NCI-H2227 (cell line): ENCODE results near the gene GATA2.

Experiments used
- DNase-seq: peaks from one replicate; lab custom pipeline; 2025; ENCODE audit not compliant: unreplicated experiment; lab: John Stamatoyannopoulos, UW

GATA2 gene

GRCh38 chr3:128458746-128459460 lies 34.1 kb downstream of the GATA2 start:
- peak; percentile 49 for DNase-seq

DNA sequence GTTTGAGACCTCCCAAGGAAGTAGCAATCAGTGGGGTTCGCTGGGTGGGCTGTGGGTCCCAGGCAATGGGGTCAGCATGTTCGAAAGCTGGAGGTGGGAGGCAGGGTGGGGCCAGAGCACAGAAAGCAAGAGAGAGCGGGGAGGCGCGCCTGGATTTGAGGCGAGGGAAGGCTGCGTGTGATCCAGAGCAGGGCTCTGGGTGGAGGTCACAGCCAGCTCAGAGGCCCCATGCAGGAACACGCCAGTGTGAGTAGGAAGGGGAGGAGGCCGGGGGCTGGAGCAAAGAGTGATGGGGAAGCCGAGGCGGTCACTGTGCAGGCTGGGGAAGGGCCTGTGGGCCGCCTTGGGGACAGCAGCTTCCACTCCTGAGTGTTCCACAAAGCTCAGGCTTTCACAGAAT lies 35.1 kb downstream of the GATA2 start:
- no peak for DNase-seq

DNA sequence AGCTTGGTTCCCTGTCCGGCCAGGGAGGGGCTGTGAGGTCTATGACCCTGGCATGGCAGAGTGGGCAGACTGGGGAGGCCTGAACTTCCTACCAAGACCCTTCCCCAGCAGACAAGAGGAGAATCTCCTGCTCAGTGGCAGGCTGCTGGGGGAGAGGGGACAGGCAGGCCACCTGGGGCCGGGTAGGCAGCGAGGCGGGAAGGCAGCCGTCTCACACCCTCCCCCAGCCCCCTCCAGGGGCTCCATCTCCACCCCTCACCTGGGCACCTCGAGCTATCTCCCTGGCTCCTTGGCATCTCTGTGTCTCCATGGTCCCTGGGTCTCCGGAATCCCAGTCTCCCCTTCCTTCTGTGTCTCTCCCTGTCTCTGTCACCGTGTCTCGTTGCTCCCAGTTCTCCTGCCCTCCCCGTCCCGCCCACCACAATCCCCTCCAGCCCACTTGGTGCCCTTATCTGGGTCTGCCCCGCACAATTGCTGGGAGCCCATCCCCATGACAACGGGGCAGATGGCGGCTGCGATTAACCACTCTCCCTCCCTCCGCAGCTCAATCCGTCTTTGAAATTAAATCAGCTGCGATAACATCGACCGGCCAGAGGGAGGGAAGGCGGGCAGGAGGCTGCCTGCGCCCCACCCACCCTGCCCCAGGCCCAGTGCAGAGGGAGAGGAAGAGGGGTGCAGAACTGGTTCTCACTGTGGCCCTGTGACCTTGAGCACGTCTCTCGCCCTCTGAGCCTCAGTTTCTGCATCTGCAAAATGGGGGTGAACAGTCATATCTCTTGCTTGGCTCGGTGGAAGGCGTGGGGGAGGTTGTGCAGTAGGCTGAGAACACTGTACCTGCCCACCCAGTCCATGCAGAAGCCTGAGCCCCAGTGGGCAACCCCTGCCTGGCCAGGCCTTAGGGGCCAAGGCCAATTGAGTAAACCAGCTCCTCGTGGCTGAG lies 36.0 kb downstream of the GATA2 start:
- peak; percentile 70 for DNase-seq

DNA sequence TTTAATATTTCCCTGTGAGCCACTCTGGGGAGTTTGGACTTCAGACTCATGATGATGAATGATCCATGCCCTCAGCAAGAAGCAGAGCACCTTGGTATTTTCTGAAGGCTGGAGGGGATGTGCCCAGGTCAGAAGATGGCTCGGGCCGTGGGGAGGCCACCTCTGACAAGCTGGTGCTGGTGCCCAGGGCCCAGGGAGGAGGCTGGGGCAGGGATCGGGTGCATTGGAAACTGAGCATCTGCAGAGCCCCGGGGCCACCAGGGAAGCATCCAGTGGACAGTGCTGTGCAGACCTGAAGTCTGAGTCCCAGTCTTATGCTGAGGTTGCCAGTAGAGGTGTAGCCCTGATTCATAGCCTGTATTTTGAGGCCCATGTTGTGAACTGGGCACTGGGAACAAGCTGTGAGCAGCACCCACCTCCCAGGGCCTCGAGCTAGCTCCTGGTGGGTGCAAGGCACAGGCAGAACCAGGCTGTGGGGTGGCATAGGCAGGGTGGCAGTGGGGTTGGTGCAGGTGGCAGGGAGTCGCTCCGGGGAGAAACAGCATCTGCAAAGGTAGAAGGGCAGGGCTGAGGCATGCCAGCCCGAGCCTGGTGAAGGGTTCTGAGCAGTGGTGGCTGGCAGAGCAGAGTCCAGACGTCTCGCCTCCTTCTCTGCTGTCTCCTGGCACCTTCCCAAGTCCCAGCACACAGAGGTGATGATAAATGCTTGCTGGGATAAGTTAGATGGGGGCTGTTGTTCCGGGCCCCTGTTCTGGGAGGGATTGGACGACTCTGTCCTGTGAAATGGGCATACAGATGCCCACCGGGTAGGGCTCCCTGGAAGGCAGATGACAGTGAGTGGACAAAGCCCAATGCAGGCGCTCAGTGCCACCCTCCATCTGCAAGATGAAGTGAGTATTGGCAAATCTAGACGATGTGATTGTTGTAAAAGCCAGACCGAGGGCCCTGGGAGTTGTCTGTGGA lies 36.9 kb downstream of the GATA2 start:
- no peak for DNase-seq

GRCh38 chr3:128455116-128455515 lies 37.9 kb downstream of the GATA2 start:
- DNase-seq: no peak

- DNase-seq: no peak
These were observed 38.7 kb downstream of the GATA2 start for GRCh38 chr3:128454310-128454618.

GRCh38 chr3:128453501-128454309 lies 39.3 kb downstream of the GATA2 start:
- no peak for DNase-seq

- no peak for DNase-seq
These were observed 40.2 kb downstream of the GATA2 start for GRCh38 chr3:128452678-128453275.

- DNase-seq: no peak
These were observed 40.9 kb downstream of the GATA2 start for GRCh38 chr3:128452120-128452519.

DNA sequence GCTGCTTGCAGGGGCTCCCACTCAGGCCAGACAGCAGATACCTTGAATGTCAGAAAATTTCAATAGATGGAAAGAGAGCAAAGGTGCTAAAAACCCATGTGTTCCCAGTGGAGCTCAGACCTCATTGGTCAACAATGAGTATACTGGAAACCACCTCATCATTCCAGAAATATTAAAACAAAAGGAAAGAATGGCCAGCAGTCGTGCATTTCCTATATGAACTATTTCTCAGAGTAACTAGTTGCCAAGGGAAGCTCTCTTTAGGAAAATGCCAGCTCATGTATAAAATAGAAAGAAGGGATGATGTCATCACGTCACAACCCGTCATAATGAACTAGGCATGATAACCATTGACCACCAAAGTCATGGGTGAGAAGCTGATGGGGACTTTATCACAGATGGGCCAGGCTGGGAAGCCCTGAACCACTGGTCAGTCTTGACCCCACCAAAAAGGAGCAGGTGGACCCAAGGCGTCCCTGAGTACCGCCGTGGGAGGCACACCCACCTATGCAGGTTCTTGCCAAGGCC lies 43.8 kb downstream of the GATA2 start:
- no peak for DNase-seq

GRCh38 chr3:128448491-128448890 lies 44.5 kb downstream of the GATA2 start:
- no peak for DNase-seq

GRCh38 chr3:128447561-128448013 lies 45.4 kb downstream of the GATA2 start:
- no peak for DNase-seq

- DNase-seq: no peak
These were observed 46.2 kb downstream of the GATA2 start for GRCh38 chr3:128446821-128447220.

DNA sequence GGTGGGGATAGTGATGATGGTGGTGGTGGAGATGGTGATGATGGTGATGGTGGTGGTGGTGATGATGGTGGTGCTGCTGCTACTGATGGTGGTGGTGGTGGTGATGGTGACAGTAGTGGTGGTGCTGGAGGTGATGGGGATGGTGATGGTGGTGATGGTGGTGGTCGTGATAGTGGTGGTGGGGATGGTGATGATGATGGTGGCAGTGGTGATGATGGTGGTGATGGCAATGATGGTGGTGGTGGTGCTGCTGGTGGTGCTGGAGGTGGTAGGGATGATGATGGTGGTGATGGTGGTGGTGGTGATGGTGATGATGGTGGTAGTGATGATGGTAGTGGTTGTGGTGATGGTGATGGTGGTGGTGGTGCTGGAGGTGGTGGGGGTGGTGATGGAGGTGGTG lies 47.6 kb downstream of the GATA2 start:
- DNase-seq: no peak

DNA sequence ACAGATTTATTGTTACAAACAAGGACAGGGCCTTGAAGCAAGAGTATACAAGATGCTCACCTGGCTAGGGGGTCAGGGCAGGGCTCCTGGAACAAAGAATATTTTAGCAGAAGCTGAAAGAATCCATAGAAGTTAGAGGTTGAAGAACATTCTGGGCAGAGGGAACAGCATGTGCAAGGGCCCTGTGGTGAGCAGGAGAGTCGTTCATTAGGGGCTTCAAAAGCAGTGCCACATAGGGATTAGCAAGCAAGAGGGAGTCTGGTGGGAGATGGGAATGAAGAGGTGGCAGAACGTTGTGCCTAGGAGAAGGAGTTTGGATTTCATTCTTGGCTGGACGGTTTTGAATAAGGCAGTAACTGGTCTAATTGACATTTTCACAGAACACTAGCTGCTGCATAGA lies 49.2 kb downstream of the GATA2 start:
- no peak for DNase-seq

- DNase-seq: no peak
These were observed 50.1 kb downstream of the GATA2 start for GRCh38 chr3:128442949-128443348.

DNA sequence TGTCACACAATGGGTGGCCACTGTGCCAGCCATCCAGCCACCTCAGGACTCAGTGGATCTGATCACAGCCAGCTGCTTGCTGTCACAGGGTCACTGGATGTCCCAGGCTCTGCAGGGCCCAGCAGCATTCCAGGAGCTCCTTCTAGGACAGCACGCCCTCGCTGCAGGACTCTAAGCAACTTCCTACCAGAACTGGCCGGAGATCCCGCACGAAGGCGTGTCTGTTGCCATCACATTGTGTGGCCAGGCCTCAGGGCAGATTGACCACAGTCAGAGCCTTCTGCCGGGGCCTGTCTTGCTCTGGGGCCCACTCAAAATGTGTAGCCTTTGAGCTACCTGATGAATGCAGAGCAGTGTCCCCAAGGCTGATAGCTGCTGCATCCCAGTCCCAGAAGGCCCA lies 50.9 kb downstream of the GATA2 start:
- no peak for DNase-seq

DNA sequence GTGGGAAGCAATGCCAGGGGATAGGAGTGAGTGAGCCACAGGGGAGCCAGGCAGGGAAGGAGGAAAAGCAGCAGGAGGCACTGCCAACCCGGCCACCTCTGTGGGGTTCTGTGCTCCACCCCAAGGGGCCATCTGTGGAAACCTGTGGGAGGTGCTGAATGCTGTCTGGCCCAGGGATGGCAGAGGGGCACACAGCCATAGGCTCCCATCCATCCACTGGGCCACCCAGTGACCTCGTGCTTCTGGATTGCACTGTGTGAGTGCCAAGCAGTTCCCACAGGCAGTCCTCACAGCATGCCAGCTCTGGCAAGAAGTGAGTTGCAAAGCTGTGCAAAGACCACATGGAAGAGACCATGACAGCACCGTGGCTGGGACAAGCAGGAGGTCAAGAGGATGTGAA lies 53.8 kb downstream of the GATA2 start:
- DNase-seq: no peak

GRCh38 chr3:128438488-128439072 lies 54.4 kb downstream of the GATA2 start:
- DNase-seq: no peak
